ENCODE data around the gene LRP5.
"Not testable (repeated sequence)": the region's sequence is repeated elsewhere in the genome, so short reads cannot be mapped to it uniquely, and the experiment has no call there.

LRP5 gene

GRCh38 chr11:68398995-68399851 is 86.8 kb downstream of the LRP5 start:
- DNase-seq: peak; percentile 74

- DNase-seq: no peak
These were observed 87.5 kb downstream of the LRP5 start for GRCh38 chr11:68399916-68400315.

- DNase-seq: not testable (repeated sequence)
These were observed 88.2 kb downstream of the LRP5 start for GRCh38 chr11:68400584-68400983.

- no peak for DNase-seq
These were observed 89.5 kb downstream of the LRP5 start for GRCh38 chr11:68401856-68402255.

- no peak for DNase-seq
These were observed 90.1 kb downstream of the LRP5 start for GRCh38 chr11:68402355-68403031.

- no peak for DNase-seq
These were observed 91.0 kb downstream of the LRP5 start for GRCh38 chr11:68403424-68403823.

- DNase-seq: no peak
These were observed 91.4 kb downstream of the LRP5 start for GRCh38 chr11:68403831-68404230.

GRCh38 chr11:68406324-68407313 is 94.2 kb downstream of the LRP5 start:
- no peak for DNase-seq

- DNase-seq: no peak
These were observed 96.1 kb downstream of the LRP5 start for GRCh38 chr11:68408512-68408911.

- no peak for DNase-seq
These were observed 97.5 kb downstream of the LRP5 start for GRCh38 chr11:68409748-68410344.

GRCh38 chr11:68411501-68411991 is 99.2 kb downstream of the LRP5 start:
- no peak for DNase-seq

GRCh38 chr11:68412593-68413475 is 100.4 kb downstream of the LRP5 start:
- DNase-seq: no peak

- DNase-seq: no peak
These were observed 101.2 kb downstream of the LRP5 start for GRCh38 chr11:68413591-68413999.

- DNase-seq: no peak
These were observed 102.3 kb downstream of the LRP5 start for GRCh38 chr11:68414496-68415221.

GRCh38 chr11:68416070-68416578 is 103.7 kb downstream of the LRP5 start:
- DNase-seq: no peak

- DNase-seq: no peak
These were observed 106.3 kb downstream of the LRP5 start for GRCh38 chr11:68418648-68419047.

- DNase-seq: no peak
These were observed 107.8 kb downstream of the LRP5 start for GRCh38 chr11:68420171-68420570.

GRCh38 chr11:68423481-68423880 is 111.1 kb downstream of the LRP5 start:
- DNase-seq: no peak

- DNase-seq: no peak
These were observed 111.8 kb downstream of the LRP5 start for GRCh38 chr11:68424101-68424632.
